Psoas muscle (tissue), 8 donors: ENCODE results near the gene RB1. TPM values are rescaled to one million over a fixed set of nuclear protein-coding genes. Genes with fewer than 3 reads are reported as not detected.

ENCODE experiments used
- ATAC-seq, 4 donors: fragments of 200-7000 bp; cut with Tn5 transposase; one replicate each; pipeline ENCODE4 v1.9.1; 2020; ENCODE audit warnings: moderate library complexity in 3 of 4, mild to moderate bottlenecking in 2 of 4
- DNase-seq, 2 donors: peaks; one replicate each; pipeline ENCODE4 v3.0.0-alpha.2; 2020
- H3K27ac ChIP-seq: fragments of 200-600 bp; one replicate; pipeline ENCODE4 v1.8.0; 2022
- H3K27me3 ChIP-seq, 3 donors: fragments of 200-600 bp in 1 of 3; one replicate each; pipeline versions ENCODE4 v1.6.1 to v1.8.0; 2013 to 2022; ENCODE audit warnings: low read length in 2 of 3, mild to moderate bottlenecking in 2 of 3, moderate library complexity in 1 of 3; ENCODE audit not compliant: insufficient read depth in 3 of 3
- H3K36me3 ChIP-seq, 2 donors: fragments of 200-600 bp in 1 of 2; one replicate each; pipeline versions ENCODE4 v1.6.1 to v1.8.0; 2013 to 2022; ENCODE audit warnings: low read depth in 1 of 2, mild to moderate bottlenecking in 1 of 2, moderate library complexity in 1 of 2; ENCODE audit not compliant: insufficient read depth in 1 of 2
- H3K4me1 ChIP-seq: fragments of 200-600 bp; one replicate; pipeline ENCODE4 v1.8.0; 2022
- H3K4me3 ChIP-seq: fragments of 200-600 bp; one replicate; pipeline ENCODE4 v1.8.0; 2022; ENCODE audit warnings: mild to moderate bottlenecking
- H3K9me3 ChIP-seq: fragments of 200-600 bp; one replicate; pipeline ENCODE4 v1.8.0; 2022
- WGBS, 3 donors: extraction: QIAGEN DNeasy Blood & Tissue Kit; methylation state at CpG; one replicate each; pipeline versions ENCODE4 v1.1.6 to v1.1.7; 2013; 5-methylcytosine and 5-hydroxymethylcytosine counted together
- intact Hi-C, 2 donors: fragments of 100-400 bp; cut with DNase I; formaldehyde crosslinking; loops; one replicate each; pipeline versions ENCODE4 v1.11.0 to v1.14.2; 2022
- long read RNA-seq, 2 donors: library from polyadenylated mRNA; unstranded; transcript quantifications; one replicate each; pipeline ENCODE4 v2.0.0, GENCODE V29; 2021
- polyA plus RNA-seq, 3 donors: library from polyadenylated mRNA; stranded (reverse); fragments of 200-250 nt; gene quantifications; one replicate each; pipeline ENCODE4 v1.2.3, GENCODE V29; 2013
- total RNA-seq, 4 donors: library from RNA; stranded (reverse); fragmentation: NEBNext Ultra II Directional in 2 of 4; extraction: Animal tissue kit (Norgen Biotek cat#: 25700) in 2 of 4; gene quantifications; one replicate each; pipeline versions ENCODE4 v1.2.1 to v1.2.4, GENCODE V29; 2021 to 2023
- TF ChIP-seq, protein P1 (sequence below): fragments of 200-600 bp; IDR thresholded peaks from one replicate; pipeline ENCODE4 v1.8.0; 2022; ENCODE audit warnings: antibody characterized with exemption
- donor health status: healthy with polysubstance abuse.
- donor health status: DM: no; HTN: no; CAD: no; lungs with moderate emphysema.
- donor health status: Bipolar disorder and iron deficiency.
- donor health status: healthy.
- donor health status: DM: yes; HTN: yes; CAD: no.
- donor health status: DM: no; HTN: no; CAD: no.
- donor health status: DM: no; HTN: no; CAD: no.
- donor health status: DM: yes; HTN: yes; CAD: no.

Gene RB1
- total RNA-seq (10 to 100 TPM; 23.7 to 35.6 (median 30.7) TPM), polyA plus RNA-seq (10 to 100 TPM; 16.6 to 28.0 (median 25.4) TPM)
- long read RNA-seq, donor 1, full-length matches to known transcripts, result 9 of 13 reads
- long read RNA-seq, donor 1, partial matches to known transcripts, result 4 of 13 reads
- long read RNA-seq, donor 1, other reads (novel, unspliced or antisense), result 0 of 13 reads
- long read RNA-seq, donor 2, full-length matches to known transcripts, result 5 of 16 reads
- long read RNA-seq, donor 2, partial matches to known transcripts, result 8 of 16 reads
- long read RNA-seq, donor 2, other reads (novel, unspliced or antisense), result 3 of 16 reads

DNA sequence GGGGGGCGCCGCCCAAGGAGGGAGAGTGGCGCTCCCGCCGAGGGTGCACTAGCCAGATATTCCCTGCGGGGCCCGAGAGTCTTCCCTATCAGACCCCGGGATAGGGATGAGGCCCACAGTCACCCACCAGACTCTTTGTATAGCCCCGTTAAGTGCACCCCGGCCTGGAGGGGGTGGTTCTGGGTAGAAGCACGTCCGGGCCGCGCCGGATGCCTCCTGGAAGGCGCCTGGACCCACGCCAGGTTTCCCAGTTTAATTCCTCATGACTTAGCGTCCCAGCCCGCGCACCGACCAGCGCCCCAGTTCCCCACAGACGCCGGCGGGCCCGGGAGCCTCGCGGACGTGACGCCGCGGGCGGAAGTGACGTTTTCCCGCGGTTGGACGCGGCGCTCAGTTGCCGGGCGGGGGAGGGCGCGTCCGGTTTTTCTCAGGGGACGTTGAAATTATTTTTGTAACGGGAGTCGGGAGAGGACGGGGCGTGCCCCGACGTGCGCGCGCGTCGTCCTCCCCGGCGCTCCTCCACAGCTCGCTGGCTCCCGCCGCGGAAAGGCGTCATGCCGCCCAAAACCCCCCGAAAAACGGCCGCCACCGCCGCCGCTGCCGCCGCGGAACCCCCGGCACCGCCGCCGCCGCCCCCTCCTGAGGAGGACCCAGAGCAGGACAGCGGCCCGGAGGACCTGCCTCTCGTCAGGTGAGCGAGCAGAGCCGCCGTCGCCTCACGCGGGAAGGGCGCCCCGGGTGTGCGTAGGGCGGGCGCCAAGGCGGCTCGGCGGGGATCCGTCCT, at the start of gene RB1:
Gene RB1, plus strand, starts transcription at position 393 of the 784 bp plus-strand sequence. Its CDS starts 162 bp downstream, at position 555.
- Histone ChIP-seq H3K4me3 (peak within 1 kb of the TSS; percentile 97), H3K9me3 (no peaks in the 10 kb centered on the region), H3K27ac (peak within 1 kb of the TSS; percentile 100), H3K36me3 (peaks cover 0 to 25% of the 10 kb centered on the region in 2 donors), H3K27me3 (no peaks in the 10 kb centered on the region), H3K4me1 (peaks cover 14% of the 10 kb centered on the region)
- ATAC-seq, result peak; percentile 94 to 96 (median 94)
- intact Hi-C loops, result loop anchor here (5.0 to 10.0 kb wide), 5 partner anchors 66 to 209 kb away; partner anchors contain the start of genes ITM2B (in 1 of the 2) and MED4 (in 1 of the 2)
- TF ChIP-seq, protein P1, sequence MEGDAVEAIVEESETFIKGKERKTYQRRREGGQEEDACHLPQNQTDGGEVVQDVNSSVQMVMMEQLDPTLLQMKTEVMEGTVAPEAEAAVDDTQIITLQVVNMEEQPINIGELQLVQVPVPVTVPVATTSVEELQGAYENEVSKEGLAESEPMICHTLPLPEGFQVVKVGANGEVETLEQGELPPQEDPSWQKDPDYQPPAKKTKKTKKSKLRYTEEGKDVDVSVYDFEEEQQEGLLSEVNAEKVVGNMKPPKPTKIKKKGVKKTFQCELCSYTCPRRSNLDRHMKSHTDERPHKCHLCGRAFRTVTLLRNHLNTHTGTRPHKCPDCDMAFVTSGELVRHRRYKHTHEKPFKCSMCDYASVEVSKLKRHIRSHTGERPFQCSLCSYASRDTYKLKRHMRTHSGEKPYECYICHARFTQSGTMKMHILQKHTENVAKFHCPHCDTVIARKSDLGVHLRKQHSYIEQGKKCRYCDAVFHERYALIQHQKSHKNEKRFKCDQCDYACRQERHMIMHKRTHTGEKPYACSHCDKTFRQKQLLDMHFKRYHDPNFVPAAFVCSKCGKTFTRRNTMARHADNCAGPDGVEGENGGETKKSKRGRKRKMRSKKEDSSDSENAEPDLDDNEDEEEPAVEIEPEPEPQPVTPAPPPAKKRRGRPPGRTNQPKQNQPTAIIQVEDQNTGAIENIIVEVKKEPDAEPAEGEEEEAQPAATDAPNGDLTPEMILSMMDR, result no peak
- DNase-seq, result peak; percentile 96 to 97
- WGBS, 3 donors, result 0% methylated on average over 70 to 96 of the region's 96 CpGs

DNA sequence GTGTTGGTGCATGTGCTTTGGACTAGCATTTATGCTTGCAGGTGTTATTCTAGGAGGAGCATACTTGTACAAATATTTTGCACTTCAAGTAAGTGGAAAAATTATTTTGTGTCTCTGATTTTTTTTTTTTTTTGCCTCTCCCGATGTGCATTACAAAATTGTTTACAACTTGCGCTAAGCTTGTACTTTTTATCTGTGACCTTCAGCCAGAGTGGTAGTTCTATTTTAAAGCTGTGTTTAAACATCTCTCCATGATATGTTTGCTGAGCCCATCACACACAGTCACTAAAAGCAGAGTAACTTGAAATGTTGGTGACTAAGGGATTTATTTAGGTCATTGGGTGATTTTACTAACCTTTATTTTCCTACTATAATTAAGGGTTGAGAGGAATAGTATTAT, 49.7 kb upstream of the RB1 start:
- H3K27me3 ChIP-seq, result no peaks in the 10 kb centered on the region
- H3K4me1 ChIP-seq, result peaks cover 40% of the 10 kb centered on the region
- H3K36me3 ChIP-seq, result peaks cover 4 to 55% of the 10 kb centered on the region in 2 donors
- TF ChIP-seq, protein P1, result no peak
- no peak for DNase-seq
- H3K9me3 ChIP-seq, result no peaks in the 10 kb centered on the region
- WGBS, 3 donors, result 77 to 78% (median 77%) methylated on average over 2 of the region's 2 CpGs
- H3K27ac ChIP-seq, result no peak overlapping the region
- intact Hi-C loops, result no loop called here
- no peak for ATAC-seq
- H3K4me3 ChIP-seq, result no peak overlapping the region

DNA sequence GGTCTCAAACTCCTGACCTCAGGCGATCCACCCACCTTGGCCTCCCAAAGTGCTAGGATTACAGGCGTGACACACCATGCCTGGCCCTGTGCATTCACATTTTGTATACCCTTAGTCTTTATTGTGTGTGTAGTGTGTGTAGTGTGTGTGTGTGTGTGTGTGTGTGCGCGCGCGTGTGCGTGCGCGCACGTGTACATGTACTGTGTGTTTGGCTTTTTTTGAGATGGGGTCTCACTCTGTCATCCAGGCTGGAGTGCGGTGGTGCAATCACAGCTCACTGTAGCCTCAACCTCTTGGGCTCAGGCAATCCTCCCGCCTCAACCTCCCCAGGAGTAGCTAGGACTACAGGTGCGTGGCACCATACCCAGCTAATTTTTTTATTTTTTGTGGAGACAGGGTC, 48.5 kb upstream of the RB1 start:
- no peak for DNase-seq
- no peak overlapping the region for H3K4me3 ChIP-seq
- no peaks in the 10 kb centered on the region for H3K9me3 ChIP-seq
- peaks cover 28% of the 10 kb centered on the region for H3K4me1 ChIP-seq
- H3K27ac ChIP-seq, result no peak overlapping the region
- ATAC-seq, result no peak
- intact Hi-C loops, result no loop called here
- peaks cover 4 to 67% of the 10 kb centered on the region in 2 donors for H3K36me3 ChIP-seq
- TF ChIP-seq, protein P1, result no peak
- H3K27me3 ChIP-seq, result no peaks in the 10 kb centered on the region
- 94 to 96% (median 95%) methylated on average over 13 of the region's 13 CpGs for WGBS, 3 donors

DNA sequence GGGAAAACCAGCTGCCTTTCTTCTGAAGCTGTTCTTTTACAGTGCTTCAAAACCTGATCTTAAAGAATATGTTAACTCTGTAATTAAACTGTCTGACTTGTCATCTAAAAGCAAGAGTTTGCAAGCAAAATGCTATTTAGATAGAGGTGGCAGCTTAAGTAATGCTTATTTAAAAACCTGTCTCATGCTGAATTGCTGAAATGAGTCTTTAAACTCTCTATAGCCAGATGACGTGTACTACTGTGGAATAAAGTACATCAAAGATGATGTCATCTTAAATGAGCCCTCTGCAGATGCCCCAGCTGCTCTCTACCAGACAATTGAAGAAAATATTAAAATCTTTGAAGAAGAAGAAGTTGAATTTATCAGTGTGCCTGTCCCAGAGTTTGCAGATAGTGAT, 47.6 kb upstream of the RB1 start:
- Histone ChIP-seq H3K9me3 (no peaks in the 10 kb centered on the region), H3K4me1 (peaks cover 21% of the 10 kb centered on the region), H3K27me3 (no peaks in the 10 kb centered on the region), H3K36me3 (peaks cover 4 to 76% of the 10 kb centered on the region in 2 donors), H3K4me3 (no peak overlapping the region), H3K27ac (no peak overlapping the region)
- TF ChIP-seq, protein P1, result no peak
- intact Hi-C loops, result no loop called here
- WGBS, 3 donors, result 31 to 65% (median 56%) methylated on average over 1 of the region's 1 CpG
- ATAC-seq (no peak), DNase-seq (no peak)
